CD4-positive, alpha-beta T cell treated with Interleukin-12 subunit alpha and Interleukin-12 subunit beta, for 1 hour (primary cell): ENCODE data around the gene MYO3B.

Experiments used
- DNase-seq: peaks from one replicate; pipeline ENCODE4 v3.0.0-alpha.2; 2020

MYO3B gene

DNA sequence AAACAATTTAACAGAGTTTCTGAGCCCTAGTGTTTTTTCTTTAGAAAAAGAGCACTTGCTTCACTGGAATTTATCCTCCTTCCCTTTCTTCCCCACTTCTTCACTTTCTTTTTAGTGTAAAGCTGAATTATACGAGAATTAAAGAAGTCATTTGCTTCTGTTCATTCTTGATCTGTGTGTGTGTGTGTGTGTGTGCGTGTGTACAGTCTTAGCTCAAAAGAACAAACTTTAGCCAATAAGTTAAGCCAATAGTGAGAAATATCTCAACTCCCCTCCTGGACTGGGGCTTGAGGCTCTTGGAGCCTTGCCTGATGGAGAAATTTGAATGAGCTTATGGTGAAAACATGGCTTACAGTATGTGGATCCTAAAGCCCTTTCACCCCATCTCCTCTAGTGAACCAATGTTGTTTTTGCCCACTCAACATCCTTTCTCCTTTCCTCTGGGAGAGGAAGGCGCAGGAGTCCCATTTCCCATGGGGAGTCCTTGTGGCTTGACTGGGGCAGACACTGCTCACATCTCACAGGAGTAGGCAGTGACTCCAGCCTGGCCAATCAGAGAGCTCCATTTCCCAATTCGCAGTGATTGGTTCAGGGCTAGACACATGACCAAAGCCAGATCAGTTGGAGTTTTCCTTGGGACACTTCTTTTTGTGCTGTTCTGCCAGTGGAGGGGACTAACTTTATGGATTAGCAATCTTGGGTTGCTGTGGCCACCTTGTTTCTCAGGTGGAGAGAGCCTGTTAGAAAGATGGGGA, 16.3 kb upstream of the MYO3B start:
- DNase-seq, result no peak

DNA sequence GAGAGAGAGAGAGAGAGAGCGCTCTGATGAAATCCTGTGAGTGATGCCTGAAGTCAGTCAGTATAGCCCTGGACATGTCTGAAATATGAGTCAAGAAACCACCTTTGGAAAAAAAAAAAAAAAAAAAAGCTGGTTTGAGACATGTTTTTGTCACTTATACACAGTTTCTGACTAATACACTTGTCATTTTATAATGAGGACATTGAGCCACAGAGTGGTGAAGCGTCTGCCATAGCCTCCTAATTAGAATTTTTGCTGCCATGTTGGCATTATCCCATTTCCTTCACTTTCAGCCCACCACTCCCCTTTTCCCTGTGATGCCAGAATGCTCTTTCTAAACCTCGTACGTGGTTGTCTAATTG, 15.7 kb upstream of the MYO3B start:
- DNase-seq, result no peak

DNA sequence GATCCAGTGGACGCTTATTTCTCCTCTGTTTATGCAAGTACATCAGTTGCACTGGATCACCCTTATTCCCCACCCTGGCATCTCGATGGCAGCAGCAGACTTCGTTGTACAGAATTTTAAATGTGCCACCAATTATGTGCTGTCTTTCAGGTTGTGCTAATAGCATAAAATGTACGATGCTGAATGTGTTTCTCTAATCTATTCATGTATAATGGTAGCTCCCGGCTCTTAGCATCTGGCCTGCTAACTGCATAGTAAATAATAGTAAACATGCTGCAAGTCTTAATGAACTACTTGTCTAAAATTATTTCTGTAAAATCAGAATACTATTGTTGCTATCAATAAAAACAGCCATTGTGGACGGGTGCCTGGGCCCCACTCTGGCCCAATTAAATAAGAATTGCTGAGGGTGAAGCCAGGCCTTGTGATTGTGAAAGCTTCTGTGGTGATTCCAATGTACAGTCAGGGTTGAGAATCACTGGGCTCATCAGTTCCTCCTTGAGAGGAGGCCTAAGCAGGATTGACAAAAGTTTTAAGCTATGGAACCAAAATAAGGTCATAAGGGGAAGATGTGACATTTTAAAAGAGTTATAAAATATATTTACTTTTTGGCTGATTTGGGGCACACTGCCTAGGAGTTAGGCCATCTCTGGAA, 14.4 kb upstream of the MYO3B start:
- DNase-seq, result no peak

DNA sequence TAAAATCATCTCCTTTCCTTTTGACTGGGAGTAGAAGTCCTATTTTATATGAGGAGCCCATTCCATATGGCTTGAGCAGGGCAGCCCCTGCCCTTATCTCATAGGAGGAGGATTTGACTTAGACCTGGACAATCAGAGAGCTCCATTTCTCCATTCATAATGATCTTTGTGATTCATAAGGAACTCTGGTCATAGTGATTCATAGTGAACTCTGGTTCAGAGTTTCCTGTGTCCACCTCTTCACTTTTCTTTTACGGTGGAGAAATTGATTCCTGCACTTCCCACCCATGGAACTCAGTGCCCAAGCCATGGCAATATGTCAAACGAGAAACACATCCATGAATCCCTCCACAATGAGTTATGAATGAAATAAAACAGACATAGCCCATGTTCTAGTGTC, 12.8 kb upstream of the MYO3B start:
- no peak for DNase-seq

DNA sequence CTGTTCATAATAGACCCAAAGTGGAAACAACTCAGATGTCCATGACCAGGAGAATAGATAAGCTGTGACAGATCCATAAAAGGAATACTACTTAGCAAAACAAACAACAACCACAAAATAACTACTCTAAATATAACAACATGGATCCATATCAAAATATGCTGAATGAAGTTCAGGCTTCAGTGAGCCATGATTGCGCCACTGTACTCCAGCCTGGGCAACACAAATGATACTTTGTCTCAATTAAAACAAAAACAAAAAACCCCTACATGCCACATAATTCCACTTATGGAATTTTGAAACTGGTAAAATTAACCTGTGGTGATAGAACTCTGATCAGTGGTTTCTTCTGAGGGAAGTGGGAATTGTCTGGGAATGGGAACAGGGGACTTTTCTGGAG, 11.2 kb upstream of the MYO3B start:
- no peak for DNase-seq

DNA sequence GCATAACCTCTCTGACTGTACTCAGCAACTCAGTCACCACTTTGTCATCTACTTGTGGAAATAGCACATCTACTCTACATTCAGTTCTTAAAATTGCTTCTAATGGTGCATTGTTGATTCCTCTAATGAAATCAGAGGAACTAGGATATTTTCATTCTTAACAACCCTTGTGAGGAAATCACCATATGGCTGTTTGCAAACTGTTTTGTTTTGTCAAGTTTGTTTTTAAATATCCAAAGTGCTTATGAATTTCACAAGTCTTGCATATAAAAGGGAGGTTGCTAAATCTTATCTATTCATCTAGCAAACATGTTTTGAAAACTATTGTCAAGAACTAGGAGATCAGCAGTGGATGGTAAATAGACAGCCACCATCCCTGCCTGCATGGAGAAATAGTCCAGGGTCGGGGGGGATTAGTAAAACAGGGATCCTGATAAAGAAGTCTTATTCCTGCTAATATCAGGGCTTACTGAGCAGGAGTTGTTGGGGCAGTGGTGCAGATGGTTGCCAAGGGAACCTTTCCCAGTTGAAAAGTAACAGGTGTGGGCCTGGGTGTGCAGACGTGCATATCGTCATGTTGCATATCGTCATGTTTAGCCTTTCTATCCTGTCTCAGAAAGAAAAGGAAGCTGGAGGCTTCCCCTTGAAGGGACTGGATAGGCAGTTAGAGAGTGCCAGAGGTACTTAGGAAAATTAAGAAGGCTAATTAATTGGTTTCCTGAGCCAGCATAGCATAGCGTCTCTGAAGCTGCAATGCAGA, 7.5 kb upstream of the MYO3B start:
- DNase-seq, result no peak

DNA sequence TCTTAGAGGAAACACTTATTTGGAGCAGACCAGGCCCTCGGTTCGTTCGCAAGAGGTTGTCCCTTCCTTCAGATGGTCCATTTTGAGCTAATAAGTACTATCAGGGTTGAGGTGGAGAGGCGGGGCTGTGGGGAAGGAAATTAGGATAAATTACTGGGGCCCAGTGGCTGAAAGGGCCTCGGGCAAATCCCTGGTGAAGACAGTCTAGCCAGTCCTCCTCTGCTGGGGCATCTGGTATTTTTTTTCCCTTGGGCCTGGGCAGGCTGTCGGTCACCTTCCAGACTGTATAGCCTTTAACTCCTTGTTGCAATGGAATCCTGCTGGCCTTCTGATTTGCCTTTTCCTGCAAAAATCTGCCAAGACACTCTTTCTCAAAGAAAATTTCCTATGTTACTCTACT, 1.7 kb upstream of the MYO3B start:
- no peak for DNase-seq

DNA sequence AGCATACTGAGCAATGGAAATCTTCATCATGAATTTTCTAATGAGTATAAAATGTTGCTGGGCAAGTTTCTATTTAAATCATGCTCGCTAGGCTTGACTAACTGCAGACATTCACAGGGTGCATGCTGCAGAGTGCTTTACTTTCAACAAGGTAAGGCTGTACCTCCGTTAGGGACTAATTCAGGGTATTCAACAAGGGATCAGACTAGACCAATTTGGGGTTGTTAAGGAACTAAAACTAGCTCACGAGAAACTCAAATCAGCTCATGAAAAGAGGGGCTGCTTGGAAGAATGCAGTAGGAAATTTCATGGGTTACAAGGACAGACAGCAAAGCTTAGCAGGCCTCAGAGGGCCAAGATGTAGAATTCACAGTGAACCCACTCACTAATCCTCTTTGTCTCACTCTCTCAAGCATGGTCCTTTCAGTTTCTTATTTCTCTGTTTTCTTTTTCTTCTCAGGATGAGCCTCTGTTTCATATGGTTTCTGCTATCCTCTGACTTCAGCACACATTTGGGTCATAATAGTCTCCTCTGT, 2.2 kb downstream of the MYO3B start:
- no peak for DNase-seq

DNA sequence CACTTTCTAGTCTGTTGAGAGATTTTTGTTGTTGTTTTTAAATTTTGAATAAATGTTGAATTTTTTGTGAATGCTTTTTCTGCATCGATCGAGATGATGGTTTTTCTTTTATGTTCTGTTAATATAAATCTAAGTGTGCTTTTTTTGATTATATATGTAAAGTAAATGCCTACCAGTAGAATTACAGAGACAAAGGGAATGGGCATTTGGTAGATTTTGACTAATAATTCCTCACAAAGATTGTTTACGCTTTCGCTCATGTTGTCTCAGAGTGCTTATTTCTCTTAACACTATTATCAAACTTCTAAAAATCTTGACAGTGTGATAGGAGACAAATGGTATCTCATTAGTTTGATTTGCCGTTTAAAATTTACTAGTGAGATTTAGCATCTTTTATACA, 3.7 kb downstream of the MYO3B start:
- no peak for DNase-seq

DNA sequence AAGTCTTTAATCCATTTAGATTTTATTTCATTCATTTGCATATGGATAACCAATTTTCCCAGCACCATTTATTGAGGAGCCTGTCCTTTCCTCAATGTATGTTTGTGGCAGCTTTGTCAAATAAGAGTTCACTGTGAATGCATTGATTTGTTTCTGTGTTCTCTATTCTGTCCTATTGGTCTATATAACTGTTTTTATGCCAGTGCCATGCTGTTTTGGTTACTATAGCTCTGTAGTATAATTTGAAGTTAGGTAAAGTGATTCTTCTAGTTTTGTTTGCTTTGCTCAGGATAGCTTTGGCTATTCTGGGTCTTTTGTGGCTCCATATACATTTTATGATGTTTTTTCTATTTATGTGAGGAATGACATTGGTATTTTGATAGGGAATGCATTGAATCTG, 7.4 kb downstream of the MYO3B start:
- no peak for DNase-seq

DNA sequence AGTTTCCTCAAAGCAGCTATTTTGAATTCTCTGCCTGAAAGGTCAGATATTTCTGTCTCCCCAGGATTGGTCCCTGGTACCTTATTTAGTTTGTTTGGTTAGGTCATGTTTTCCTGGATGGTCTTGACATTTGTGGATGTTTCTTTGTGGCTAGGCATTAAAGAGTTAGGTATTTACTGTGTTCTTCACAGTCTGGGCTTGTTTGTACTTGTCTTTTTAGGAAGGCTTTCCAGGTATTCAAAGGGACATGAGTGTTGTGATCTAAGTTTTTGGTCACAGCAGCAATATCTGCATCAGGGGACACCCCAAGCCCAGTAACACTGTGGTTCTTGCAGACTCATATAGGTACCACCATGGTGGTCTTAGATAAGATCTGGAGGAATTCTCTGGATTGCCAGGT, 11.8 kb downstream of the MYO3B start:
- DNase-seq, result no peak

DNA sequence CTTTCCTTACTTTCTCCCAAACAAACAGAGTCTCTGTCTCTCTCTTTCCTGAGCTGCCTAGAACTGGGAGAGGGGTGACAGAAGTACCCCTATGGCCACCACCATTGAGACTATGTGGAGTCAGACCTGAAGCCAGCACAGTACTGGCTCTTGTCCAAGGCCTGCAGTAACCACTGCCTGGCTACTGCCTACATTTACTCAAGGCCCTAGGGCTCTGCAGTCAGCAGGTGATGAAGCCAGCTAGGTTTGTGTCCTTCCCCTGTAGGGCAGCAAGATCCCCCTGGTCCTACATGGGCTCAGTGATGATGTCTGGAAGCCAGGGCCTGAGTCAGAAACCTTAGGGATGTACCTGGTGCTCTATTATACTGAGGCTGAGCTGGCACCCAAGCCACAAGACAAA, 12.2 kb downstream of the MYO3B start:
- no peak for DNase-seq

DNA sequence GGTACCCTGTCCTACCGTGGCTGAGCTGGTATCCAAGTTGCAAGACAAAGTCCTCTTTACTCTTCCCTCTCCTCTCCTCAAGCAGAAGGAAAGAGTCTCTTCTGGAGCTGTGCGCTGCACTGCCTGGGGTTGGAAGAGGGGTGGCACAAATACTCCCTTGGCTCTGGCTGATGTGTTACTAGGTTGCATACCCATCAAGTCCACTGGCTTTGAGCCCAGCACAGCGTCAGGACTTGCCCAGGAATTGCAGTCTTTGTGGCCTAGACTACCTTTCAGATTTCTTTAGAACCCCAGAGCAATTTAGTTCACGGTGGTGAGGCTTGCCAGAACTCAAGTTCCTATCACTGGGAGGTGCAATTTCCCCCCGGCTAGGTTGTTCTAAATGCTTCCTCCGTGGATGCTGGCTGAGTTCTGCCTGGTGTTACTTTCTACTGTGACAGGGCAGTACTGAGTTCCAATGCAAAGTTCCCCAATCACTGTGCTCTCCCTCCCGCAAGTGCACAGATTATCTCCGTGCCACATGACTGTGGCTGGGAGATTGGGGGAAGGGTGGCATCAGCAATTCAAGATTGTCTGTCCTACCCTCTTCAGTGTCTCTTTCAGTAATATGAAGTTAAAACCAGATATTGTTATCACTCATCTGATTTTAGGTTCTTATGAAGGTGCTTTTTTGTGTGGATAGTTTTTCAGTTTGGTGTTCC, 13.4 kb downstream of the MYO3B start:
- no peak for DNase-seq

DNA sequence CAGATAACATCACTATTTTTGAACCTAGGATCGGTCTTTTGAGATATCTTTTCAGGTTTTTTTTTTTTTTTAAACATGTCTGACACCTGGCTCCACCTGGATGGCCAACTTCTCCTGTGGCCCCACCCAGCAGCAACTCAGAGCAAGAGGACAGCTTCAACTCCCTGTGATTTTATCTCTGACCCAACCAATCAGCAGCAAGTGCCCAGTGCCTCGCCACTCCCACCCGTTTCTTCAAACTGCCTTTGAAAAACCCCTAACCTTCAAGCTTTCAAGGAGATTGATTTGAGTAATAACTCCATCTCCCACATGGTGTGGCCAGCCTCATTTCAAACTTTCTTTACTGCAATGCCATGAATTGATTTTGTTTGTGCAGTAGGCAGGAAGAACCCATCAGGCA, 19.0 kb downstream of the MYO3B start:
- no peak for DNase-seq

DNA sequence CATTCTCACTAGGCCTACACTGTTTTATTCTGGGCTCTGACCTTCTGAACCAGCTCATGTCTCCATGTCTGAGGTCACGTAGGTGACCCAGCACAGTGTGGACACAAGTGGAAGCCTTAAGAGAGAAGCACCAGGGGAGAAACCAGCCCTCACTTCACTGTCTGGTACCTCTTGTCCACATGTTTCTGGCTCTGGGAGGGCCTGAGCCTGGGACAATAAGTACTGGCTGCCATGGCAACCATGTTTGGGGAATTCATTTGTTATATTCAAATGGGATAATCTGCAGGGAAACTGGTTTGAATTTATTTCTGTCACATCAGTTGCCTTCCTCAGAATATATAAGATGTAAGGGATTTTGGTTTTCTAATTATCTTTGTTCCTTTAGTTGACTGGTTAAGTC, 23.3 kb downstream of the MYO3B start:
- DNase-seq, result no peak

DNA sequence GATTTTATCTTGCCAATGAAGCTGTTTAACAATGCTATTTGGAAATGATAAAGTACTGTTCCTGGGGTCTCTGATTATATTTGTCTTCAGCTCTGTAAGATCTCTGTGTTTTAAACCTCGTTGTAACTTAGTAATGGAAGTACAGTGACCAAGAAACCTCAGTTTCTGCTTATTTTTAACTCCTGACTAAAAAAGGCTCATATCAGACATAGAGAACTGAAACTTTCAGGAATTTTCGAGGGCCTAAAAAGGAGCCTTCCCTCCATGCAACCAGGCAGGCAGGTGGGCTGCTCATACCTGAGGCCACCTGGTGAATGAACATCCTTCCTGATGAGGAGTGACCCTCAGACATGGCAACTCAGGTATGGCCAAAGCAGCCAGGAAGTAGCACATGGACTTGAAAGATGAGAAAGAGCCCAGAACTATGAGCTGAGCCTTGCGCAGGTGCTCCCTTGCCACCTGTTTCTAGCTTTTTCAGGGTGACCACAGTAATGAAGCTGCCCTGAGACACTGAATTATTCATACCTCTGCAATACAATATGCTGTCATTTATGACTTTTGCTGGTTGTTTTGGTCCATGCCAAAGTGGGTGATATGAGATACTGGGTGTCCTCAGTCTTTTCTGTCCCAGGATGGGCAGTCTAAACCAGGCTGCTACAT, 23.9 kb downstream of the MYO3B start:
- no peak for DNase-seq

DNA sequence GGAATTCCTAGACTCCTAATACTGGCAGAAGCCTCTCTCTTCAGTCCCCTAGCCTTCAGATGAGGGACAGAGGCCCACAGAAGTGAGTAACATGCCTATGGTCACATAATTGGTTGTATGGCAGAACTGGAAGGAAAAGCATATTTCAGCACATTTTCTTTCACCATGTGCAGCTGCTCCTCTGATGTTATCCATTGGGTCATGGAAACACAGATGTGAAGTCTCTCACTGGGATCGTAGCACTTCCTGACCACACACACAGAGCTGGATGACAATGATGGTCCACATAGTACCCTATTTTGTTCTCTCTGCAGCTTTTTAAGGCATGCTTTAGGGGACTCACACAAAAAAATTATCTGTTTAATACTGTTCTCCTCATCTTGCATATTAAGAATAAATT, 24.5 kb downstream of the MYO3B start:
- no peak for DNase-seq

DNA sequence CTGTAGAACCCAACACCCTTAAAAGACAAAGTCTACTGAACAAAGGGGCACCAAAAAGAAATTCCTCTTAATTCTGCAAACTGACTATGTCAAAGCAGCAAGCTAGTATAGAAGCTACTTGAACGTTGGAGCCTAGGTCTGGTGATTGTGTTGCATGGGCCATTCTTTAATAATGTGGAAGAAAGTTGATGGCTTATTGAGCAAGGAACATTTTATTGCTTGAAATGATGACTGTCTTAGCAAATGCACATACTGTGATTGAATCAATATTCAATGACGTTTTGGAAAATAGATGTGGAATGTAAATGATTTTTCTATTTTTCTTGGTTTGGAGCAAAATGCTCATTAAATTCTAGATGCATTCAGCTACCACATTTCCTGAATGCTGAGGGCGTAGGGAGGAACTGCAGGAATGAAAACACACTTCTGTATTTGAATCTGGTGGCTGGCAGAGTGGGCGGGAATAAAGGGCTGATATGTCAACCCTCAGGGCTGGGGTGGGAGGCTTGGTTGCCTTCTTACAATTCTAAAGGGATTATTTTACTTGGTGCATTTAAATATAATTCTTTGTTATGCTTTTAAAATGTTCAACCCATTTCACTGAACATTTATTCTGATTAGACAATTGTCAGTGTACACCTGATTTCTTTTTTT, 26.5 kb downstream of the MYO3B start:
- no peak for DNase-seq

DNA sequence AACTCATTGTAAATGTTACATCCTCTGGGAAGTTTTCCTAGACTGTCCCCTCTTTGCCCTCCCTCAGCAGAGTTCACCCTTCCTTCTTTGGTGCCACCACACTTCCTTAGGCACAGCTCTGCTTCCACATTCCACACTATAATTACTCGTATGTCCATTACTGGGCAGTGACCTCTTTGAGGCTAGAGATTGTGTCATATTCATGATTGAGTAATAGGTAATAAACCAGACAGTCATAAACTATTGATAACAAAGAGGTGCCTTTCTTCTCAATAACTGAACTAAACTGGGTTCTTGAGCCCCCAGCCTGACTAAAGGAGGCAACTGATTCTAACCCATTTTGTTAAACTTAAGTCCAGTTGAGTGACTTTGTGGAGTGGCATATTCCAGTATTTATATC, 28.3 kb downstream of the MYO3B start:
- DNase-seq, result no peak

DNA sequence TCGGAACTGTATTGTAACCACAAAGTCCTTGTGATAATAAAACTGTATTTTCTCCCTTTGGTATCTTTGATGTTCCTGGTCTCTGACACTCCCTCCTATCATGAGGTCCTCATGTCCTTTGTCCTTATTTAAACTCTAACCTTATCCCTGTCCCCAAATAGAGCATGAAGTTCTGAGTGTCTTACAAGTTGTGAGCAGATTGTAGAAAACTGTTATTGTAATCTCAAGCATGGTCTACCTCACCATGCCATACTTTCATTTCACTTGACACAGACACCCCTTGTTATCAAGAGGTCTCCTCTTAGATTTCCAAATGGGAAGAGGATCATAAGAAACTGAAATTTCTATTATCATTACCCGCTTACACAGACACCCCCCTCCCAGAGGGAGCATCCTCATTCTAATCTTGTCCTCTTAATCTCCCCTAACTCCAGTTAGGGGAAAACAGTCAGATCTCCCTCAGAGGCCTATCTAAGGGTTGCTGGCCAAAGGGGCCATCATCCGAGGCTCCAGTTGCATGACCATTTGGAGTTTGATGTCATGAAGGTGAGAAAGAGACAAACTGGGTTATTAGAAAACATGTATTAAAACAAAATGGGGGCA, 29.0 kb downstream of the MYO3B start:
- no peak for DNase-seq

DNA sequence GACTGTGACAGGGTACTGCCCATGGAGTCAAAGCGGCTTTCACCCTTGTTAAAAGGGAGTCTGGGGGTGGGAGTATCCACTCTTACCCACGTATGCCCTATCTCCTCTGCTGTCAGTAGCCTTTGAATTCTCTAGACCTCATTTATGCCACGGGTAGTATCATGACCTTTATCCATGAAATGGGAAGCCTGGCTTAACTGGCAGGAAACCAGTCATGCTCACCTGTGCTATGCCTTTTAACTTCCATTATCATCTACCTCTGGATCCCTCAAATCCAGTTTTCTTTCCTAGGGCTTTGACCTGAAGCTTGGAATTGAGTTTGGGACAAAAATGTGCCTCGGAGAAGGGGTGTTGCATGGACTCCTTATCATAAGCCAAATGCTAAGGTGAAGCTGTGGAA, 30.0 kb downstream of the MYO3B start:
- DNase-seq, result no peak

DNA sequence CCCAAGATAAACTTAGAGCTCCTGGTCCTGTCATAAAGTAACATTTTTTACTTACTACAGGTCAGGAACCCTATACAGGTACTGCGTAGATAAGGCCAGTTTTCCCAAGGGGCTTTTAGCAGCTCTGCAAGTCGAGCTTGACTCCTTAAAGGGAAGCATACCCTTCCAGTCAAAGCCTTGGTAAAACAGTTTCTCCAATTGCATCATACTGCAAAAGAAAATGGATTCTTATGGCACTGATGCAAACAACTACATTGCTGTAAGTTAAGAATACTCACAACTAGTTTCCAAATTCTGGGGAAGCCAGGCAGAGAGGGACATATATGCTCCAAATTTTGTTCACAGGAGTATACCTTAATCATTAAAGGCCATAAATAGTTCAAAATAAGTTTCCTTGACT, 31.0 kb downstream of the MYO3B start:
- no peak for DNase-seq
